Fibroblast of lung (primary cell): ENCODE measurements around the gene MYO1E. TPM values are rescaled to one million over a fixed set of nuclear protein-coding genes. Genes with fewer than 3 reads are reported as not detected.

ENCODE experiments used
- DNase-seq, 2 donors: peaks; one replicate each; pipeline versions ENCODE4 v3.0.0 to v3.0.0-alpha.2; 2010; ENCODE audit warnings: low read depth in 2 of 2
- H2AFZ ChIP-seq: 2 replicates; pipeline ENCODE4 v1.5.1; 2012; ENCODE audit warnings: low read length, control low read depth, inconsistent platforms
- H3K27ac ChIP-seq: 2 replicates; pipeline ENCODE4 v1.5.1; 2011; ENCODE audit warnings: low read length, control low read depth; ENCODE audit not compliant: insufficient read depth
- H3K27me3 ChIP-seq: 2 replicates; pipeline ENCODE4 v1.5.1; 2011; ENCODE audit warnings: mild to moderate bottlenecking, low read length; ENCODE audit not compliant: control insufficient read depth, insufficient read depth
- H3K36me3 ChIP-seq: 2 replicates; pipeline ENCODE4 v1.5.1; 2011; ENCODE audit warnings: low read length; ENCODE audit not compliant: control insufficient read depth, insufficient read depth
- H3K4me1 ChIP-seq: 2 replicates; pipeline ENCODE4 v1.5.1; 2011; ENCODE audit warnings: low read length; ENCODE audit not compliant: control insufficient read depth, insufficient read depth; ENCODE audit errors: extremely low read depth
- H3K4me2 ChIP-seq: 2 replicates; pipeline ENCODE4 v1.5.1; 2011; ENCODE audit warnings: low read length, control low read depth; ENCODE audit not compliant: insufficient read depth; ENCODE audit errors: extremely low read depth
- H3K4me3 ChIP-seq, 4 experiments: fragments of 200-600 bp in 1 of 4; sonication (generic) in 1 of 4; replicated peaks in 1 of 4; 2 replicates each; pipeline ENCODE4 v1.5.1; 2011 to 2016; ENCODE audit warnings: low read length in 4 of 4, low read depth in 3 of 4, mild to moderate bottlenecking in 3 of 4, control low read depth in 2 of 4, inconsistent platforms in 1 of 4, mixed read lengths in 1 of 4; ENCODE audit not compliant: insufficient read depth in 1 of 4; ENCODE audit errors: control extremely low read depth in 1 of 4
- H3K79me2 ChIP-seq: 2 replicates; pipeline ENCODE4 v1.5.1; 2012; ENCODE audit warnings: mild to moderate bottlenecking, low read length, inconsistent platforms; ENCODE audit not compliant: control insufficient read depth, insufficient read depth
- H3K9ac ChIP-seq: 2 replicates; pipeline ENCODE4 v1.5.1; 2011; ENCODE audit warnings: mild to moderate bottlenecking, low read length, control low read depth; ENCODE audit not compliant: insufficient read depth
- H3K9me3 ChIP-seq: 2 replicates; pipeline ENCODE4 v1.5.1; 2012; ENCODE audit warnings: low read depth, low read length; ENCODE audit not compliant: control insufficient read depth, insufficient read depth
- H4K20me1 ChIP-seq: 2 replicates; pipeline ENCODE4 v1.5.1; 2011; ENCODE audit warnings: low read length; ENCODE audit not compliant: control insufficient read depth, insufficient read depth; ENCODE audit errors: extremely low read depth
- CTCF ChIP-seq, 2 donors: IDR thresholded peaks in 1 of 2; conservative IDR thresholded peaks in 1 of 2; 1 replicate in 1 of 2; 2 replicates in 1 of 2; pipeline ENCODE4 v1.5.1; 2011 to 2012; ENCODE audit warnings: low read length in 2 of 2, control low read depth in 1 of 2, inconsistent platforms in 1 of 2, low read depth in 1 of 2, mild to moderate bottlenecking in 1 of 2
- EZH2 ChIP-seq: IDR thresholded peaks from 2 replicates; pipeline ENCODE4 v1.5.1; 2012; ENCODE audit warnings: low read length, control low read depth, mild to moderate bottlenecking; ENCODE audit errors: missing control alignments
- polyA plus RNA-seq, 2 donors: library from polyadenylated mRNA; depleted of rRNA in 1 of 2; stranded (reverse) in 1 of 2; unstranded in 1 of 2; fragments of >200 nt; gene quantifications; 2 replicates each; pipeline ENCODE4 v1.2.1, GENCODE V29; 2011 to 2012; ENCODE audit warnings: missing spikeins in 1 of 2
- total RNA-seq: library from RNA; depleted of rRNA; stranded (reverse); fragments of >200 nt; gene quantifications from 2 replicates; pipeline ENCODE4 v1.2.1, GENCODE V29; 2014

MYO1E gene
- total and polyA plus RNA-seq, 2 donors (not counting 1 experiment from before 2014, with no cell fraction given) = 27.6 to 84.0 TPM

GRCh38 chr15:59300618-59301139 lies 72.0 kb downstream of the MYO1E start:
- no peaks in the 10 kb centered on the region for H3K36me3 ChIP-seq
- H3K4me3 ChIP-seq = peak overlapping the region in 2 of 4 experiments; percentile 16 to 29
- no peak overlapping the region for H2AFZ ChIP-seq
- no peak overlapping the region for H3K9ac ChIP-seq
- H3K4me2 ChIP-seq = peak overlapping the region; percentile 51
- no peaks in the 10 kb centered on the region for H3K9me3 ChIP-seq
- peak overlapping the region; percentile 62 for H3K27ac ChIP-seq
- no peaks in the 10 kb centered on the region for H4K20me1 ChIP-seq
- no peaks in the 10 kb centered on the region for H3K27me3 ChIP-seq
- TF ChIP-seq EZH2 (no peak), CTCF (conservative IDR thresholded peaks at IDR 0.05 in 1 of 2, IDR thresholded peaks at IDR 0.05 in 1 of 2; ENCODE audit: low read depth in 1 of 2, low read length in 2 of 2) (no peak)
- peaks cover 21% of the 10 kb centered on the region for H3K4me1 ChIP-seq
- peaks cover 51% of the 10 kb centered on the region for H3K79me2 ChIP-seq
- DNase-seq = peak in 1 of 2 donors; percentile 22

GRCh38 chr15:59299929-59300617 lies 72.6 kb downstream of the MYO1E start:
- Histone ChIP-seq H4K20me1 (no peaks in the 10 kb centered on the region), H3K9ac (no peak overlapping the region), H3K27me3 (no peaks in the 10 kb centered on the region), H3K4me2 (no peak overlapping the region), H3K4me3 (peak overlapping the region in 2 of 4 experiments; percentile 16 to 29), H3K27ac (peak overlapping the region; percentile 62), H3K9me3 (no peaks in the 10 kb centered on the region), H3K36me3 (no peaks in the 10 kb centered on the region), H2AFZ (no peak overlapping the region), H3K4me1 (peaks cover 26% of the 10 kb centered on the region), H3K79me2 (peaks cover 51% of the 10 kb centered on the region)
- peak; percentile 96 to 98 for DNase-seq
- TF ChIP-seq EZH2 (no peak), CTCF (conservative IDR thresholded peaks at IDR 0.05 in 1 of 2, IDR thresholded peaks at IDR 0.05 in 1 of 2; ENCODE audit: low read depth in 1 of 2, low read length in 2 of 2) (no peak)

- Histone ChIP-seq H4K20me1 (no peaks in the 10 kb centered on the region), H3K27ac (no peak overlapping the region), H2AFZ (no peak overlapping the region), H3K36me3 (no peaks in the 10 kb centered on the region), H3K4me1 (peaks cover 29% of the 10 kb centered on the region), H3K4me2 (no peak overlapping the region), H3K9me3 (no peaks in the 10 kb centered on the region), H3K27me3 (no peaks in the 10 kb centered on the region), H3K79me2 (peaks cover 52% of the 10 kb centered on the region), H3K9ac (no peak overlapping the region), H3K4me3 (no peak overlapping the region)
- peak in 1 of 2 donors; percentile 62 for DNase-seq
- no peak for TF ChIP-seq CTCF (conservative IDR thresholded peaks at IDR 0.05 in 1 of 2, IDR thresholded peaks at IDR 0.05 in 1 of 2; ENCODE audit: low read depth in 1 of 2, low read length in 2 of 2)
- TF ChIP-seq EZH2 = no peak
These were observed 73.8 kb downstream of the MYO1E start for GRCh38 chr15:59298854-59299250.
